Activated CD4-positive, alpha-beta T cell treated with anti-CD3 and anti-CD28 coated beads for 36 hours (primary cell): Measurements from ENCODE around the gene MAG. TPM values are rescaled to one million over a fixed set of nuclear protein-coding genes. Genes with fewer than 3 reads are reported as not detected.

Experiments
- ATAC-seq: fragments of 200-7000 bp; cut with Tn5 transposase; one replicate; pipeline ENCODE4 v1.10.0; 2021; ENCODE audit warnings: mild to moderate bottlenecking, moderate library complexity
- CTCF ChIA-PET: fragments of 350-600 bp; sonication (Branson Sonifier 250); formaldehyde crosslinking; loops from one replicate; lab custom pipeline; 2021; ENCODE audit warnings: antibody characterized with exemption; lab: Charles Lee
- POLR2A ChIA-PET: fragments of 350-600 bp; sonication (Branson Sonifier 250); formaldehyde crosslinking; loops from one replicate; lab custom pipeline; 2021; ENCODE audit warnings: antibody characterized with exemption, inconsistent platforms; lab: Charles Lee
- DNase-seq: peaks from one replicate; pipeline ENCODE4 v3.0.0-alpha.2; 2020
- H3K27ac Mint-ChIP-seq: one replicate; pipeline ENCODE4 v1.8.0; 2021; ENCODE audit warnings: mixed read lengths
- H3K27me3 Mint-ChIP-seq: one replicate; pipeline ENCODE4 v1.8.0; 2021; ENCODE audit warnings: mixed read lengths
- H3K36me3 Mint-ChIP-seq: one replicate; pipeline ENCODE4 v1.8.0; 2021; ENCODE audit warnings: low read depth, mixed read lengths
- H3K4me1 Mint-ChIP-seq: one replicate; pipeline ENCODE4 v1.8.0; 2021; ENCODE audit warnings: mixed read lengths
- H3K4me3 Mint-ChIP-seq: one replicate; pipeline ENCODE4 v1.8.0; 2021; ENCODE audit warnings: mild to moderate bottlenecking, moderate library complexity, mixed read lengths
- H3K9me3 Mint-ChIP-seq: one replicate; pipeline ENCODE4 v1.8.0; 2021; ENCODE audit warnings: low read depth, mixed read lengths
- intact Hi-C, 2 experiments: fragments of 100-400 bp; cut with DNase I in 1 of 2; cut with micrococcal nuclease in 1 of 2; formaldehyde crosslinking; loops; one replicate each; pipeline versions ENCODE4 v1.14.2 to v1.15.1; 2022 to 2024; cut with DNase I, micrococcal nuclease
- total RNA-seq, 2 experiments: library from RNA; stranded (reverse); gene quantifications; one replicate each; pipeline ENCODE4 v1.2.3, GENCODE V29; 2021

The MAG gene, protein sequence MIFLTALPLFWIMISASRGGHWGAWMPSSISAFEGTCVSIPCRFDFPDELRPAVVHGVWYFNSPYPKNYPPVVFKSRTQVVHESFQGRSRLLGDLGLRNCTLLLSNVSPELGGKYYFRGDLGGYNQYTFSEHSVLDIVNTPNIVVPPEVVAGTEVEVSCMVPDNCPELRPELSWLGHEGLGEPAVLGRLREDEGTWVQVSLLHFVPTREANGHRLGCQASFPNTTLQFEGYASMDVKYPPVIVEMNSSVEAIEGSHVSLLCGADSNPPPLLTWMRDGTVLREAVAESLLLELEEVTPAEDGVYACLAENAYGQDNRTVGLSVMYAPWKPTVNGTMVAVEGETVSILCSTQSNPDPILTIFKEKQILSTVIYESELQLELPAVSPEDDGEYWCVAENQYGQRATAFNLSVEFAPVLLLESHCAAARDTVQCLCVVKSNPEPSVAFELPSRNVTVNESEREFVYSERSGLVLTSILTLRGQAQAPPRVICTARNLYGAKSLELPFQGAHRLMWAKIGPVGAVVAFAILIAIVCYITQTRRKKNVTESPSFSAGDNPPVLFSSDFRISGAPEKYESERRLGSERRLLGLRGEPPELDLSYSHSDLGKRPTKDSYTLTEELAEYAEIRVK
- under 1 TPM; 0.19 to 0.34 TPM for total RNA-seq

DNA sequence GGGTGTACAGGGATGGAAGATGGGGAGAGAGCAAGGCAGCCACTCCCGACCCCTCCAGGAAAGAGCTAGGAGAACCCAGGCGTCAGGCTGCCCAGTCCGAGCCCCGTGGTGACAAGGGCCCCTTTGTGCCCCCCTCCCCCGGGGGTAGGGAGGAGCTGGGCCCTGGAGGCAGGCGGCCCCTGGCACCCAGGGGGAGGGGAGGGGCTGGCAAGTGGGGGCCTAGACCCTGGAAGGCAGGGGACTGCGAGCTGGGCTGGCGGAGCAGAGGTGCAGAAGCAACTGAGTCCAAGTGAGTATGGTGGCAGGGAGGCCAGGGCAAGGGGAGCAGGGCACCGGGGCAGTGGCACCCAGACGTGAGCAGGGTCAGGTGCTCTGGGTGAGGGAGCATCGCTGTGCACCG lies at the start of gene MAG:
Gene MAG, plus strand, starts transcription at position 246 of the 400 bp plus-strand sequence. CDS start 3,248 bp downstream, outside the sequence.
- POLR2A ChIA-PET = no interaction called here
- no peak within 1 kb of the TSS for H3K4me3 Mint-ChIP-seq
- no peak for DNase-seq
- intact Hi-C loops = no loop called here
- no peak within 1 kb of the TSS for H3K27ac Mint-ChIP-seq
- H3K36me3 Mint-ChIP-seq = no peaks in the 10 kb centered on the region
- ATAC-seq = no peak
- H3K27me3 Mint-ChIP-seq = no peaks in the 10 kb centered on the region
- H3K4me1 Mint-ChIP-seq = peaks cover 8% of the 10 kb centered on the region
- no peaks in the 10 kb centered on the region for H3K9me3 Mint-ChIP-seq
- CTCF ChIA-PET = no interaction called here

DNA sequence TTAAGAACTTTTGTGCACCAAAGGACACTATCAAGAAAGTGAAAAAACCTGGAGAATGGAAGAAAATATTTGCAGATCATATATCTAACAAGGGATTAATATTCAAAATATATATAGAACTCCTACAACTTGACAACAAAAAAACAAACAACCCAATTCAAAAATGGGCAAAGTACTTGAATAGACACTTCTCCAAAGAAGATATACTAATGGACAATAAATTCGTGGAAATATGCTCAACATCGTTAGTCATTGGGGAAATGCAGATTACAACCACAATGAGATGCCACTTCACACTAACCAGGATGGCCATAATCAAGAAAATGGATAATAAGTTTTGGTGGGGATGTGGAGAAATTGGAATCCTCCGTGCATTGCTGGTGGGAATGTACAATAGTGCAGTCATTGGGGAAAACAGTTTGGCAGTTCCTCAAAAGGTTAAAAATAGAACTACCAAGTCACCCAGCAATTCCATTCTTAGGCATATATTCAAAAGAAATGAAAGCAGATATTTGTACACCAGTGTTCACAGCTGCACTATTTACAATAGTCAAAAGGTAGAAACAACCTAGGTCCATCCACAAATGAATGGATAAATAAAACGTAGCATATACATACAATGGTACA lies 45.4 kb upstream of the MAG start:
- no peaks in the 10 kb centered on the region for H3K36me3 Mint-ChIP-seq
- H3K27me3 Mint-ChIP-seq = peaks cover 20% of the 10 kb centered on the region
- no peak overlapping the region for H3K27ac Mint-ChIP-seq
- POLR2A ChIA-PET = no interaction called here
- intact Hi-C loops = no loop called here
- peaks cover 15% of the 10 kb centered on the region for H3K9me3 Mint-ChIP-seq
- peaks cover 22% of the 10 kb centered on the region for H3K4me1 Mint-ChIP-seq
- CTCF ChIA-PET = interaction anchor here (0.7 kb wide), 1 partner anchor 73 kb away, joined by 3 read pairs; no protein-coding TSS in a partner anchor
- ATAC-seq (no peak), DNase-seq (no peak)
- H3K4me3 Mint-ChIP-seq = peak overlapping the region; percentile 79

DNA sequence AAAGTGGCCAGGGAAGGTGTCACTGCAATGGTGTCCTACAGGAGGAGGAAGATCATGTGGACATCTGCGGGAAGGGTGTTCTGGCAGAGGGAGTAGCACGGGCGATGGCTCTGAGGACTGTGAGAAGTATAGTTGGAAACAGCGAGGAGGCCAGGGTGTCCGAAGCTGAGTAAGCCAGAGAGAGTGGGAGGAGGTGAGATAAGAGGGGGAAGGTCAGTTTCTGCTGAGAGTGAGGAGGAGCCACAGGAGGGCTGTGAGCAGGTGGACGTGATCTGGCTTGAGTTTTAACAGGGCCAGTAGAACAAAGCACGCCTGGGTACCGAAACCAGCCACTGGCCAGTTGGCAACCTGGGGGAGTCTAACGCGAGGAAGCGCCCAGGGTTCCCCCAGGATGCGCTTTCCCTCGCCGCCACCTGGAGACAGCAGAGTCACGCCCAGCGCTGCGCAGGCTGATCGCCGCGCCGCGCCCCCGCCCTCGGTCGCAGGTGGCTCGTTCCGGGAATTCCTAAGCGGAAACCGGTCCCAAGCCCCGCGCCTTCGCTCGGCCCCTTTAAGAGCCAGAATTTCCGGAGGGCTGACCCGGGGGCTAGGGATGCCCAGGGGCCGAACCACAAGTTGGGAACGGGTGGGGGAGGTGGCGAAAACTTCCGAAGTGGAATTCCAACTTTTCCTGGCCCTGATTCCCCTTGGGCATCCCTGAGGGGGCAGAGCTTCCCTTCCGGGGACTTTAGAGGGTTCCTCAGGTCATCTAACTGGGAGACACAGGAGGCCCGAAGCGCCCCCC lies 44.2 kb upstream of the MAG start:
- POLR2A ChIA-PET = no interaction called here
- H3K27ac Mint-ChIP-seq = peak overlapping the region; percentile 87
- peak; percentile 63 for ATAC-seq
- peaks cover 2% of the 10 kb centered on the region for H3K36me3 Mint-ChIP-seq
- peaks cover 20% of the 10 kb centered on the region for H3K27me3 Mint-ChIP-seq
- H3K4me1 Mint-ChIP-seq = peaks cover 22% of the 10 kb centered on the region
- peak overlapping the region; percentile 79 for H3K4me3 Mint-ChIP-seq
- peaks cover 11% of the 10 kb centered on the region for H3K9me3 Mint-ChIP-seq
- intact Hi-C loops = loop anchor here in 1 of 2 experiments (1.0 kb wide), 2 partner anchors 21 to 106 kb away; partner anchors contain the start of gene USF2
- peak; percentile 75 for DNase-seq
- CTCF ChIA-PET = interaction anchor here (0.6 to 0.7 kb wide), 2 partner anchors 80 to 570 kb away, joined by 3 read pairs; partner anchors contain the start of gene ZNF302

DNA sequence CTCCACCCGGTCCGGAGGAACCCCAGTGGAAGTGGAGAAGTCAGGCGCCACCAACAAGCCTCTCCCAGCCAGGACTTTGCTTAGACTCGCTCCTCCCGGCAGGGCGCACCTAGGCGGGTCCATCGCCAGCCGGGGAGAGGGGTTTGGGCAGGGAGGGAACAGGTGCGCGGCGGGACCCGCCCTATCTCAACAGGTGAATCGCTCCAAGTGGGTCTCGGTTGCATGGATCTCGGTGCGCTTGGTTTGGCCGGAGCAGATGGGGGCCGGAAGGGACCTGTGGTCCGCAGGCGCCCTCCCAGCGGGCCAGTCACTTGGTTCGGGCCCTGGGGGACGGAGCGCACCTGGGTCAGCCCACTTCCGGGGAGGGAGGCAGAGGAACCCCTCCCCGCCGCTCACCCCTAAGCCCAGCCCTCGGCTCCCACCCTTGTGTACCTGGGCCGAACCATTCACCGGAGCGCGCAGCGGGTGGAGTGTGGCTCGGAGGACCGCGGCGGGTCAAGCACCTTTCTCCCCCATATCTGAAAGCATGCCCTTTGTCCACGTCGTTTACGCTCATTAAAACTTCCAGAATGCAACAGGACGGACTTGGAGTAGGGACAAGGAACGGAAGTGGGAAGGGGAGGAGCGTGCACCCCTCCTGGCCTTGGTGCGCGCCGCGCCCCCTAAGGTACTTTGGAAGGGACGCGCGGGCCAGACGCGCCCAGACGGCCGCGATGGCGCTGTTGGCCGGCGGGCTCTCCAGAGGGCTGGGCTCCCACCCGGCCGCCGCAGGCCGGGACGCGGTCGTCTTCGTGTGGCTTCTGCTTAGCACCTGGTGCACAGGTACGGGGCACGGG lies 43.4 kb upstream of the MAG start, which contains the start of gene LSR:
Gene LSR, plus strand, starts transcription at position 693 of the 836 bp plus-strand sequence. Its CDS starts 21 bp downstream, at position 714.
- H3K27me3 Mint-ChIP-seq = peaks cover 20% of the 10 kb centered on the region
- ATAC-seq (peak; percentile 82), DNase-seq (peak; percentile 75)
- peaks cover 4% of the 10 kb centered on the region for H3K36me3 Mint-ChIP-seq
- peak within 1 kb of the TSS; percentile 87 for H3K27ac Mint-ChIP-seq
- peaks cover 22% of the 10 kb centered on the region for H3K4me1 Mint-ChIP-seq
- H3K9me3 Mint-ChIP-seq = peaks cover 11% of the 10 kb centered on the region
- POLR2A ChIA-PET = no interaction called here
- peak within 1 kb of the TSS; percentile 79 for H3K4me3 Mint-ChIP-seq
- CTCF ChIA-PET = interaction anchor here (0.7 kb wide), 1 partner anchor 81 kb away, joined by 3 read pairs; no protein-coding TSS in a partner anchor
- intact Hi-C loops = loop anchor here in 1 of 2 experiments (1.0 kb wide), 2 partner anchors 20 to 107 kb away; partner anchors contain the start of gene USF2

DNA sequence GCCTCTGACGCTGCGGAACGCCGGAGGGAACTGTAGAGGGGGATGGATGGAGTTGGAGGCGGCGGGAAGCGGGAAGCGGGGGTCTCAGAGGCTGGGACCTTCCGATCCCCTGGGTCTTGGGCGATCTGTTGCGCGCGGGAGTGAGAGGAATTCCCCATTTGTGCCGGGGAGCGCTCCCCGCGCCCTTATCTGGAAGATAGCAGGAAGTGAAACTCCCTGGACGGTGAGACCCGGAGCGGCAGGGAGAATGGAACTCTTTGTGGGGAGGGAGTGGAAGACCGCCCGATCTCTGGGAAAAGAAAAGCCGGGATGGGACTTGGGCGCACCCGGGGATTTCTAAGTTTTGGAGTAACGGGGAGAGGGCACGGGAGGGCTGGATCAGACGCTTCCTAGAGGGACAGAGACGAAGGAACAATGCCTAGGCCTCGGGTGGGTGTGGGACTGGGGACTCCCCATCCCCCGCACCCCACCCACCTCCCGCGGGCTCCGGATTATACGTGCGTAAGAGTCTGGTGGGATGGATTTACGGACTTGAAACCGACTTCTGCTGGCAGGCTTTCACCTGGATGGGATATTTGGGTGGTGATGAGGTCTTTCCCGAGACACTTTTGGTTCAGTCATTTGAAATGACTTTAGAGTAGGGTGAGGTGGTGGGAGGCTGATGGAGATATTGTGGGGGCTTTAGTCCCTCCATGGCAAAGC lies 42.7 kb upstream of the MAG start:
- ATAC-seq (no peak), DNase-seq (peak; percentile 7)
- H3K27ac Mint-ChIP-seq = peak overlapping the region; percentile 37
- H3K27me3 Mint-ChIP-seq = peaks cover 20% of the 10 kb centered on the region
- H3K36me3 Mint-ChIP-seq = peaks cover 4% of the 10 kb centered on the region
- intact Hi-C loops = no loop called here
- ChIA-PET POLR2A (no interaction called here), CTCF (no interaction called here)
- H3K4me3 Mint-ChIP-seq = peak overlapping the region; percentile 79
- peaks cover 5% of the 10 kb centered on the region for H3K9me3 Mint-ChIP-seq
- peaks cover 22% of the 10 kb centered on the region for H3K4me1 Mint-ChIP-seq

DNA sequence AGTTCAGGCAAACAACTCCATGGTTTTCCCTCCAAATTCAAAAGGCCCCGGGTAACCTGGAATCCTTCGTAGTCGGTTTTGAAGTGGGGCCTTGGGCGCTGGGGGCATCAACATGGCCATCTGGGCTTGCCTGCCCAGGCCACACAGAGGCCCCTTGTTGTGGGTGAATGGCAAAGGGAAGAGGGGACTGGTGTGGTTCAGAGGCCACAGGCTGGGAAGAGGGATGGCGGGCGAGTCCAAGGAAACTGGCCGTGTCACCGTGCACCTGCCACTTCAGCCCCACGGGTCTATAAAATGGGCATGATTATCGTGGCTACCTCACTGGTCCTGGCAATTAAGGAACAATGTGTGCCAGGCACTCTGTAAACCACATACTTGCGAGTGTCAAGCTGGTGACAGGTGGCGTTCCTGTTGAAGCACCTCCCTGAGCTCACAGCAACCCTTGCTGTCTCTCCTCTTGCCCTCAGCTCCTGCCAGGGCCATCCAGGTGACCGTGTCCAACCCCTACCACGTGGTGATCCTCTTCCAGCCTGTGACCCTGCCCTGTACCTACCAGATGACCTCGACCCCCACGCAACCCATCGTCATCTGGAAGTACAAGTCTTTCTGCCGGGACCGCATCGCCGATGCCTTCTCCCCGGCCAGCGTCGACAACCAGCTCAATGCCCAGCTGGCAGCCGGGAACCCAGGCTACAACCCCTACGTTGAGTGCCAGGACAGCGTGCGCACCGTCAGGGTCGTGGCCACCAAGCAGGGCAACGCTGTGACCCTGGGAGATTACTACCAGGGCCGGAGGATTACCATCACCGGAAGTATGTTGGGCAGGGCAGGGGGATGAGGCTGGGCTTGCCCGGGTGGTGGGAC lies 41.9 kb upstream of the MAG start:
- POLR2A ChIA-PET = no interaction called here
- H3K9me3 Mint-ChIP-seq = no peaks in the 10 kb centered on the region

DNA sequence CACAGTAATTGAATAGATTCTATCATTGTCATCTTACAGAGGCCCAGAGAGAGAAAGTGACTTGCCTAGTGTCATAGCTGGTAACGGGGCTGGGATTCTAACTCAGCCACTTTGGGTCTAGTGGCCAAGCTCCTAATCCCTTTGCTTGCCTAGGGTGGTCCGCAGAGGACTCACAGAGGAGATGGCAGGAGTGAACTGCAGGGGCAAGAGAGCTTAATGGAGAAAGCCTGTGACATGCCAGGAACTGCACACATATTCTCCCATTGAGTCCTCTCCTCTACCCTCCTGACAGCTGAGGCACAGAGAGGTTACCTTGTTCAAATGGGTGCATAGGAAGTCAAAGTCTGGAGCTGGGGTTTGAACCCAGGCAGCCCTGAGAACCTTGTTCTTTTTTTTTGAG lies 40.5 kb upstream of the MAG start:
- H3K27me3 Mint-ChIP-seq = peaks cover 16% of the 10 kb centered on the region
- POLR2A ChIA-PET = no interaction called here
- no peaks in the 10 kb centered on the region for H3K9me3 Mint-ChIP-seq
- intact Hi-C loops = no loop called here
- DNase-seq (peak; percentile 2), ATAC-seq (no peak)
- no peak overlapping the region for H3K27ac Mint-ChIP-seq
- H3K36me3 Mint-ChIP-seq = peaks cover 7% of the 10 kb centered on the region
- peaks cover 24% of the 10 kb centered on the region for H3K4me1 Mint-ChIP-seq
- CTCF ChIA-PET = interaction anchor here (0.6 to 1.5 kb wide), 3 partner anchors 9 to 611 kb away, joined by 3 to 4 read pairs (median 3); no protein-coding TSS in a partner anchor
- no peak overlapping the region for H3K4me3 Mint-ChIP-seq

More for the DNA sequence above, 41.9 kb upstream of the MAG start:
- DNase-seq = peak; percentile 3
- no peak for ATAC-seq
- CTCF ChIA-PET = interaction anchor here (1.5 kb wide), 1 partner anchor 108 kb away, joined by 4 read pairs; no protein-coding TSS in a partner anchor
- intact Hi-C loops = no loop called here
- Mint-ChIP-seq H3K27ac (no peak overlapping the region), H3K27me3 (peaks cover 20% of the 10 kb centered on the region), H3K36me3 (peaks cover 7% of the 10 kb centered on the region), H3K4me3 (peak overlapping the region; percentile 79), H3K4me1 (peaks cover 22% of the 10 kb centered on the region)

DNA sequence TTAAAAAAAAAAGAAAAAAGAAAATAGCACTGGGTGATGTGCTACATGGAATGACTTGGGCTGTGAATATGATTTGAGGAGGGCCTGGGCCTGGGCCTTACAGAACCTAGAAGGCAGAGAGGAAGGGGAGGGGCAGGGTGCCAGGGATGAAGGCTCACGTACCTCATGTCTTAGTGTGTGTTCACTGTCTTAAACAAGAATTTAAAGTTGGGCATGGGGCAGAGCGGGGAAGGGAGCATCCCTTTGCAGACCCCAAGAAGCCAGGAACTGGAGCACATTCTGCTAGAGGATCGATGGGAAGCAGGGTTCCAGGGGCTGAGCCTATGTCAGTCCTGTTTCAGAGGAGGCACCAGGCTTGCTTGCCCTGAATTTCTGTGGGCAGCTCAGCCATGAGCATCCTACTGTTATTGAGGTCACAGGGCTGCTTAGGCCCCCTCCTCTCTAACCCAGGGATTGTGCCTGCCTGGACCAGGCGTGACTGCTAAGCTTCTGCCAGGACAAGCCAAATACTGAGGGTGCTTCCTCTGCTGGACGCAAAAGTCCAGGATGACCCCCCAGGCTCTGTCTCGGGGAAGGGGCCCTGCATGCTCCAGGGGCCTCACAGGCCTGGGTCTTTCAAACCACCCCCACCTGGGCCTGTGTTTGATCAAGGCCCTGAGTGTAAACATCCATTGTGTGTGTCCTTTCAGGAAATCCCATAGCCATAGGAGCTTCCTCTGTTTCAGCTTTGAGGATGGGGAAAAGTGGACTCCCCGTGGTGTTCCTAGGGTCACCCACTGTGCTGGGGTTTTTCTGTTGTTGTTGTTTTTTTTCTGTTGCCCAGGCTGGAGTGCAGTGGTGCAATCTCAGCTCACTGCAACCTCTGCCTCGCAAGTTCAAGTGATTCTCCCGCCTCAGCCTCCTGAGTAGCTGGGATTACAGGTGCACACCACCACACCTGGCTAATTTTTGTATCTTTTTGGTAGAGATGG lies 38.4 kb upstream of the MAG start:
- POLR2A ChIA-PET = no interaction called here
- DNase-seq = no peak
- intact Hi-C loops = no loop called here

More for the DNA sequence above, 38.4 kb upstream of the MAG start:
- CTCF ChIA-PET = no interaction called here
- H3K27ac Mint-ChIP-seq = no peak overlapping the region
- ATAC-seq = no peak
- H3K4me1 Mint-ChIP-seq = peaks cover 23% of the 10 kb centered on the region
- peaks cover 7% of the 10 kb centered on the region for H3K36me3 Mint-ChIP-seq
- no peak overlapping the region for H3K4me3 Mint-ChIP-seq
- no peaks in the 10 kb centered on the region for H3K9me3 Mint-ChIP-seq
- peaks cover 6% of the 10 kb centered on the region for H3K27me3 Mint-ChIP-seq
